Adrenal gland (tissue), 5 donors: Measurements from ENCODE around the gene CHD9.

Experiments
- CTCF ChIP-seq, 6 experiments: fragments of 450-650 bp in 4 of 6; fragments of 200-600 bp in 2 of 6; sonication (generic) in 1 of 6; IDR thresholded peaks; 1 replicate in 5 of 6; 2 replicates in 1 of 6; pipeline versions ENCODE4 v1.5.1 to v1.8.0; 2016 to 2021; ENCODE audit warnings: antibody characterized with exemption in 6 of 6, mild to moderate bottlenecking in 2 of 6, moderate library complexity in 1 of 6
- POLR2A ChIP-seq, 2 donors: fragments of 450-650 bp; IDR thresholded peaks; one replicate each; pipeline ENCODE4 v1.6.1; 2017; ENCODE audit warnings: antibody characterized with exemption in 2 of 2, mild to moderate bottlenecking in 2 of 2, moderate library complexity in 1 of 2
- donor health status: DM: no; HTN: no; CAD: no.

GRCh38 chr16:53257001-53257400 lies 202.2 kb downstream of the CHD9 start:
- TF ChIP-seq CTCF (IDR thresholded peaks at IDR 0.05) (no peak), POLR2A (IDR thresholded peaks at IDR 0.05) (no peak)
